ENCODE measurements around the gene GLIS2.
A peak's percentile ranks its signal among the peaks of the same experiment; 100 is the strongest.

The GLIS2 gene

GRCh38 chr16:4298761-4299522, 16.9 kb upstream of the GLIS2 start:
- Mint-ChIP-seq H3K4me1 (peaks cover 31% of the 10 kb centered on the region), H3K36me3 (ENCODE audit: low read depth) (peaks cover 4% of the 10 kb centered on the region), H3K27ac (peak overlapping the region; percentile 92 to 96 (median 92)), H3K9me3 (no peaks in the 10 kb centered on the region), H3K4me3 (peak overlapping the region; percentile 37 to 65 (median 40)), H3K27me3 (ENCODE audit: low read depth) (no peaks in the 10 kb centered on the region)
- TF ChIP-seq CTCF (IDR thresholded peaks at IDR 0.05; ENCODE audit: unreplicated experiment in 3 of 3) = no peak

- H3K4me1 Mint-ChIP-seq = peaks cover 28% of the 10 kb centered on the region
- peak overlapping the region in 2 of 3 experiments; percentile 51 to 53 for H3K27ac Mint-ChIP-seq
- no peaks in the 10 kb centered on the region for H3K27me3 Mint-ChIP-seq (ENCODE audit: low read depth)
- no peaks in the 10 kb centered on the region for H3K9me3 Mint-ChIP-seq
- peaks cover 4% of the 10 kb centered on the region for H3K36me3 Mint-ChIP-seq (ENCODE audit: low read depth)
- H3K4me3 Mint-ChIP-seq = no peak overlapping the region
- TF ChIP-seq CTCF (IDR thresholded peaks at IDR 0.05; ENCODE audit: unreplicated experiment in 3 of 3) = no peak
These were observed 14.7 kb upstream of the GLIS2 start for GRCh38 chr16:4301177-4301576.

- Mint-ChIP-seq H3K36me3 (ENCODE audit: low read depth) (peaks cover 4% of the 10 kb centered on the region), H3K27ac (no peak overlapping the region), H3K9me3 (no peaks in the 10 kb centered on the region), H3K27me3 (ENCODE audit: low read depth) (no peaks in the 10 kb centered on the region), H3K4me1 (peaks cover 35% of the 10 kb centered on the region), H3K4me3 (no peak overlapping the region)
- no peak for TF ChIP-seq CTCF (IDR thresholded peaks at IDR 0.05; ENCODE audit: unreplicated experiment in 3 of 3)
These were observed 13.9 kb upstream of the GLIS2 start for GRCh38 chr16:4301968-4302367.

- peaks cover 4% of the 10 kb centered on the region for H3K36me3 Mint-ChIP-seq (ENCODE audit: low read depth)
- peaks cover 30% of the 10 kb centered on the region for H3K4me1 Mint-ChIP-seq
- no peaks in the 10 kb centered on the region for H3K27me3 Mint-ChIP-seq (ENCODE audit: low read depth)
- no peaks in the 10 kb centered on the region for H3K9me3 Mint-ChIP-seq
- no peak for TF ChIP-seq CTCF (IDR thresholded peaks at IDR 0.05; ENCODE audit: unreplicated experiment in 3 of 3)
- H3K27ac Mint-ChIP-seq = peak overlapping the region; percentile 23 to 85 (median 54)
- H3K4me3 Mint-ChIP-seq = peak overlapping the region; percentile 9 to 59 (median 29)
These were observed 11.9 kb upstream of the GLIS2 start for GRCh38 chr16:4303973-4304372.

- Mint-ChIP-seq H3K27ac (peak overlapping the region; percentile 83 to 95 (median 95)), H3K36me3 (ENCODE audit: low read depth) (no peaks in the 10 kb centered on the region), H3K9me3 (no peaks in the 10 kb centered on the region), H3K4me1 (peaks cover 22% of the 10 kb centered on the region), H3K4me3 (peak overlapping the region; percentile 76 to 89 (median 78)), H3K27me3 (ENCODE audit: low read depth) (peaks cover 5% of the 10 kb centered on the region)
- no peak for TF ChIP-seq CTCF (IDR thresholded peaks at IDR 0.05; ENCODE audit: unreplicated experiment in 3 of 3)
These were observed 9.2 kb upstream of the GLIS2 start for GRCh38 chr16:4306470-4307214.
